Activated CD8-positive, alpha-beta memory T cell treated with anti-CD3 and anti-CD28 coated beads for 36 hours (primary cell): ENCODE results near the gene ENTHD1. TPM values are rescaled to one million over a fixed set of nuclear protein-coding genes. Genes with fewer than 3 reads are reported as not detected.
"Not testable (repeated sequence)": the region's sequence is repeated elsewhere in the genome, so short reads cannot be mapped to it uniquely, and the experiment has no call there.

Source experiments
- CTCF ChIA-PET: fragments of 350-600 bp; sonication (Branson Sonifier 250); formaldehyde crosslinking; loops from one replicate; lab custom pipeline; 2021; ENCODE audit warnings: antibody characterized with exemption; lab: Charles Lee
- POLR2A ChIA-PET: fragments of 350-600 bp; sonication (Branson Sonifier 250); formaldehyde crosslinking; loops from one replicate; lab custom pipeline; 2021; ENCODE audit warnings: antibody characterized with exemption; lab: Charles Lee
- total RNA-seq, 2 experiments: library from RNA; stranded (reverse); gene quantifications; one replicate each; pipeline ENCODE4 v1.2.3, GENCODE V29; 2021

The ENTHD1 gene
- total RNA-seq, 2 experiments from 2014 or later, result 0.30 to 0.46 TPM

DNA sequence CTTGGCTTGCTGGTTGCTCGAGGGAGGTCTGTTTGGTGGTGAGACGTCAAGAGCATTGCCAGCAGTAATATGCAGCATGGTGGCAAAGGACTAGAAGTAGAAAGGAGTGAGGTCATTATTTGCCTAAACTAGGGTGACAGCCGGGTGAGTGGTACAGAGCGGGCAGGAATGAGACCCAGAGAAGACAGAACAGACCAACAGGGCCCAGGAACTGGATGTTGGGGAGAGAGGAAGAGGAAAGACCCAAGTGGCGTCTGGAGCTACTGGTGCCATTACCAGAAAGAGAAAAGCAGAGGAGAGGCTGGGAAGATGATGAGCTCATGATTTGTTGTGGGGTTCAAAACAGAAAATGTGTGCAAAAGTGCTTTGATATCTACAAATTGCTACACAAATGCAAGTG is 158.7 kb downstream of the ENTHD1 start:
- ChIA-PET CTCF (no interaction called here), POLR2A (no interaction called here)

- POLR2A ChIA-PET, CTCF ChIA-PET: not testable (repeated sequence)
Measured at GRCh38 chr22:39734046-39734445, 159.5 kb downstream of the ENTHD1 start.

DNA sequence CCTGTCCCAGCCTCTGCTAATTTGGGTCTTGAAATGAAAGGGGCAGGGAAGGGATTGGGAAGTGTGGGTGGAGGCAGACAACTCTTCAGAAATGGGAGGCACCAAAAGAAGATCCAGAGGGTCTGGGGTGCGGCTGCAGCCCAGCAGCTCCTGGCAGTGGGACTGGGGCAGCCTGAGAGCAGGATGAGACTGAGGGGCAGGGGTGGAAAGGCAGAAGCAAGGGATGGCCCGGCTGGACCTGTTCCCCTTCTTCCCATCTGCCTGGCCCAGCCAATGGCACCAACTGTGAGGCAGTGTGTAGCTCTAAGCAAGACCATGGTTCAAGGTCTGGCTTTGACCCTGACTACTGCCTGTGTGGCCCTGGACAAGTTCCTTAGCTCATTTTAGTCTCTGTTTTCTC is 160.4 kb downstream of the ENTHD1 start:
- ChIA-PET POLR2A (no interaction called here), CTCF (no interaction called here)

GRCh38 chr22:39732625-39733024 is 160.9 kb downstream of the ENTHD1 start:
- POLR2A ChIA-PET, result no interaction called here
- CTCF ChIA-PET, result interaction anchor here (0.5 kb wide), 1 partner anchor 265 kb away, joined by 3 read pairs; no protein-coding TSS in a partner anchor

- POLR2A ChIA-PET, result interaction anchor here (0.5 kb wide), 1 partner anchor 141 kb away, joined by 3 read pairs; no protein-coding TSS in a partner anchor
- CTCF ChIA-PET, result interaction anchor here (0.5 kb wide), 1 partner anchor 264 kb away, joined by 3 read pairs; no protein-coding TSS in a partner anchor
Measured at GRCh38 chr22:39731881-39732555, 161.5 kb downstream of the ENTHD1 start.

DNA sequence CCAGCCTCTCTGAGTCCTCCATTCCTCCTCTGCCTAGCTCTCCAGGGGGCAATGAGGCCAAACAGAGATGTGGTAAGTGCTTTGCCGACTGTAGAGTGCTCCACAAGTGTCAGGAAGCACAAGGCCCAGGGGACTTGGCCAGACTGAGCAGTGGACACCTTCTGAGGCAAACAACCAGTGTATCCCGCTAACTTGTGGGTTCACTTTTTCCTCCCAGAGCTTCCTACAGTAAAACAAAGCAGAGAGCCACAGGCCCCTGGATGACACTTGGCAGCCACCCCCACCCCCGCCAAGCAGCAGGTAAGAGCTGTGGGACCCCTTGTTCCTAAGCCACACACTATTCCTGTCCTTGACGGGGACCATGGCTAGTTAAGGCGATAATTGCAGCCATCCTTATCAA is 162.1 kb downstream of the ENTHD1 start:
- CTCF ChIA-PET, result no interaction called here
- POLR2A ChIA-PET, result interaction anchor here (0.5 kb wide), 1 partner anchor 140 kb away, joined by 3 read pairs; no protein-coding TSS in a partner anchor

DNA sequence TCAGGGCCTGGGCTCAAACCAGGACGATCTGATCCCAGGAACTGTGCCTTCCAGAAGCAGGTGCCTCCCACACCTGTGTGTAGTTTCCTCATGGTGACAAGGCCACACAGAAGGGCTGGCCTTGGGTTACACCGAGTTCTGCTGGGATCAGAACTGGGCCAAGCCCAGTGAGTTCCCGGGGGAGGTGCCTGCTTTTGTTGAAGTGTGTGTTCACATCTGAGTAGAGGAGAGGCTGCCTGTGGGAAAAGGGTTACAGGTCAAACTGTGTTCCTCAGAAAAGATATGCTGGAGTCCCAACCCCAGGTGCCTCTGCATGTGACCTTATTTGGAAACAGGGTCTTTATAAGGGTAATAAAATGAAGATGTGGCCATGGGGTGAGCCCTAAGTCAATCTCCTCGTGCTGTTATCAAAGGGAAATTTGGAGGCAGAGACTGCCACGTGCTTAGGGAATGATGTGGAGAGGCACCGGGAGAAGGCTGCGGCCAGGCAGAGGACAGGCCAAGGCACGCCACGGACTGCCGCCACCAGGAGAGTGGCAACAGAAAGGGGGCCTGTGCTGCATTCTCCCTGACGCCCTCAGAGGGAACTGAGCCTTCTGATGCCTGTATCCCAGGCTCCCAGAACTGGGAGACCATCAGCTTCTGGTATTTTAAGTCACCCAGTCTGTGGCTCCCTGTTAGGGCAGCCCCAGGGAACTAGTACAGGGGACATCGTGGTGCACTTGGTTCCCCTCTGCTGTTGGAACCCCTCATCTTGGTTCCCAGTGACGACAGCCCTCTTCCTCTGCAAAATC is 164.2 kb downstream of the ENTHD1 start:
- POLR2A ChIA-PET, result no interaction called here
- CTCF ChIA-PET, result no interaction called here

- ChIA-PET POLR2A (no interaction called here), CTCF (no interaction called here)
Measured at GRCh38 chr22:39728236-39728860, 165.2 kb downstream of the ENTHD1 start.

GRCh38 chr22:39727541-39727940 is 166.0 kb downstream of the ENTHD1 start:
- POLR2A ChIA-PET, result no interaction called here
- CTCF ChIA-PET, result no interaction called here

- ChIA-PET POLR2A (interaction anchor here (0.6 kb wide), 1 partner anchor 223 kb away, joined by 3 read pairs; the partner anchor contains the start of gene MIEF1), CTCF (no interaction called here)
Measured at GRCh38 chr22:39725351-39726035, 168.1 kb downstream of the ENTHD1 start.

GRCh38 chr22:39724857-39725256 is 168.7 kb downstream of the ENTHD1 start:
- ChIA-PET POLR2A (no interaction called here), CTCF (no interaction called here)

DNA sequence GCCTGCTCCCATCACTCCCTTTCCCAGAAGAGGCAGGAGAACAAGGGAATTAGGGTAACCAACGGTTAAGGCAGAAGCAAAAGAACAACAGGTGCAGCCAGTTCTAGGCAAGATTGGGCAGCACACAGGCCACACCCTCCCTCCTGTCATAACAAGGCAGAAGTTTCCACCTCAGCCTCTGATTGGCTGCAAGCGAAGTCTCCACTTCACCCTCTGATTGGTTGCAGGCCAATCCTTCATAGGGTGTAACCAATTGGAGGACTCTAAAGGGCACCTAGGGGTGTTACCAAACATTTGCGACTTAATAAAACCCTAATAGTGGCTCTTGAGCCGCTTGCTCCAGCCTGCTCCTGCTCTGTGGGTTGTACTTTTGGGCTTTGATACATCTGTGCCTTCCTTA is 169.2 kb downstream of the ENTHD1 start:
- POLR2A ChIA-PET, result no interaction called here
- CTCF ChIA-PET, result no interaction called here

GRCh38 chr22:39723899-39724351 is 169.6 kb downstream of the ENTHD1 start:
- ChIA-PET CTCF (no interaction called here), POLR2A (no interaction called here)

- CTCF ChIA-PET, result interaction anchor here (0.9 kb wide), 1 partner anchor 224 kb away, joined by 3 read pairs; no protein-coding TSS in a partner anchor
- POLR2A ChIA-PET, result no interaction called here
Measured at GRCh38 chr22:39723463-39723862, 170.1 kb downstream of the ENTHD1 start.

DNA sequence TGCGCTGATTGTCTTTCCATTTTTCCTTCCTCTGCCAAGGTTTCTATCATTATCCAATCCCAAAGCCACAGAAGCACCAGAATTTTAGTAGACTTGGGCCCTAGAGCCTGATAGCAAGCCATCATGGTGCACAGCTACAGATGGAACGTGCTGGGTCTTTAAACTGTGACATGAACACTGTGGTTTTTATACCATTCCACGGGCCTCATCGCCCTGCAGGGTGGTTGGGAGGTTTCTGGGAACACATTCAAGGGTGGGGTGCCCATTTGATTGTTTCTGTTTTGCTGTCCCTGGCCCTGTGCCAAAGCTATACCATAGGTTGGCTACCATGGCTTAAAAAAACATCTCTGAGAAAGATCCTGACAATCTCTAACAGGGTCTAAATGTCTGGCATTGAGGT is 171.1 kb downstream of the ENTHD1 start:
- POLR2A ChIA-PET, result no interaction called here
- CTCF ChIA-PET, result interaction anchor here (0.9 kb wide), 1 partner anchor 225 kb away, joined by 3 read pairs; no protein-coding TSS in a partner anchor

- CTCF ChIA-PET, result no interaction called here
- POLR2A ChIA-PET, result no interaction called here
Measured at GRCh38 chr22:39722032-39722325, 171.6 kb downstream of the ENTHD1 start.

- CTCF ChIA-PET, result no interaction called here
- POLR2A ChIA-PET, result no interaction called here
Measured at GRCh38 chr22:39721206-39722031, 172.1 kb downstream of the ENTHD1 start.

DNA sequence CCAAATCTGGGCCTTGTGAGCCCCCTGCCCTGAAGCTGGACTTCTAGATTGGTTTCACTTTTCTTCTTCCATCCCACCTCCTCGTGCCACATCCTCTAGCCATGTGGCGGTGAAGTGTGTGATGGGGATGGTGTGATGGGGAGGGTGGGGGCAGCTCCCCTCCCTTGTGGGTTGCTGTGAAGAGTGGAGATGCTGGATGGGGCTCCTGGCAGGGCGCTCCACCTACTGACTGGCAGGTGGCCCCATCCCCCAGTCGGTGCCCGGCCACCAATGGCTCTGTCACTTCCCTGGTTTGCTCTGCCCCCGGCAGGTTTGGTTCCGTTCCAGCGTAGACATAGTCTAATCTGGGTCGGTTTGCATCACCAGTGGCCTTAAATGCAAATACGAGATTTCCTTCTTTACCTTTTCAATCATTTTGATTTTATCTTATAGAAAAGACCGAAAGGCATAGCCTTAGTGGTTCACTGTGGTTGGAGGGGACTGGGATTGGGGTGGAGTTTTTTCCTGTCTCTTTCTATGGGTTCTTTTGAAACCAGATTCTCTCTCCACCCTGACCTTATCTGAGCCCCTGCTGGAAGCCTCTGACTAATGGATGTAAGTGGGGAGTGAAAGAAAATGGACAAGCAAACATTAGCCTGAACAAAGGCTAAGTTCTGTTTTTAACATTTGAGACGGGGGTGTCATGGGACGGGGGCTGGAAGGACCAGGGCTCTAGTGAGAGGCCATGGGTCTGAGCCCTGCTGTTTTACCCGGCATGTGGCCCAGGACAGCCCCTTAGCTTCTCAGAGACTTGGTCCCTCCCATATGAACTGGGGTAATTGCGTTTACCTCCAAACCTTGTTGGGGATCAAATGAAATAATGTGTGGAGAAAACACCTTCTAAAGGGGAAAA is 173.8 kb downstream of the ENTHD1 start:
- ChIA-PET CTCF (no interaction called here), POLR2A (no interaction called here)
